H9 (cell line): Measurements from ENCODE around the gene ACSL3. TPM values are rescaled to one million over a fixed set of nuclear protein-coding genes. Genes with fewer than 3 reads are reported as not detected.

Source experiments
- DNase-seq: peaks from one replicate; pipeline ENCODE4 v3.0.0-alpha.2; 2017
- H2AFZ ChIP-seq: one replicate; pipeline ENCODE4 v1.6.1; 2013; ENCODE audit warnings: mild to moderate bottlenecking, low read length, control low read depth, moderate library complexity
- H2AK5ac ChIP-seq: 2 replicates; pipeline ENCODE4 v1.6.1; 2013; ENCODE audit warnings: low read length, control low read depth, mixed read lengths; ENCODE audit not compliant: insufficient read length
- H2BK120ac ChIP-seq: one replicate; pipeline ENCODE4 v1.6.1; 2013; ENCODE audit warnings: low read depth, mild to moderate bottlenecking, low read length, control low read depth, inconsistent platforms; ENCODE audit not compliant: poor library complexity, severe bottlenecking
- H2BK12ac ChIP-seq: 2 replicates; pipeline ENCODE4 v1.6.1; 2013; ENCODE audit warnings: low read length, control low read depth, mixed read lengths, low read depth; ENCODE audit not compliant: insufficient read length
- H2BK15ac ChIP-seq: 2 replicates; pipeline ENCODE4 v1.6.1; 2013; ENCODE audit warnings: low read depth, low read length, control low read depth
- H2BK20ac ChIP-seq: one replicate; pipeline ENCODE4 v1.6.1; 2013; ENCODE audit warnings: low read depth, mild to moderate bottlenecking, low read length, control low read depth, inconsistent platforms; ENCODE audit not compliant: poor library complexity, severe bottlenecking
- H2BK5ac ChIP-seq: 2 replicates; pipeline ENCODE4 v1.6.1; 2013; ENCODE audit warnings: low read length, control low read depth, mixed read lengths; ENCODE audit not compliant: insufficient read length
- H3K14ac ChIP-seq: 2 replicates; pipeline ENCODE4 v1.6.1; 2013; ENCODE audit warnings: low read length, control low read depth; ENCODE audit not compliant: insufficient read depth
- H3K18ac ChIP-seq: 2 replicates; pipeline ENCODE4 v1.6.1; 2013; ENCODE audit warnings: low read depth, mild to moderate bottlenecking, mixed read lengths, low read length, control low read depth; ENCODE audit not compliant: insufficient read length
- H3K23ac ChIP-seq: 2 replicates; pipeline ENCODE4 v1.6.1; 2013; ENCODE audit warnings: low read length, control low read depth, mixed read lengths, low read depth; ENCODE audit not compliant: insufficient read length
- H3K23me2 ChIP-seq: 2 replicates; pipeline ENCODE4 v1.6.1; 2013; ENCODE audit warnings: low read depth, mild to moderate bottlenecking, mixed read lengths, low read length, control low read depth; ENCODE audit not compliant: insufficient read length, poor library complexity, severe bottlenecking
- H3K27ac ChIP-seq: 2 replicates; pipeline ENCODE4 v1.5.1; 2013; ENCODE audit warnings: low read length, control low read depth, mixed read lengths, low read depth; ENCODE audit not compliant: insufficient read length
- H3K27me3 ChIP-seq: 2 replicates; pipeline ENCODE4 v1.6.1; 2013; ENCODE audit warnings: low read length, control low read depth, inconsistent platforms; ENCODE audit not compliant: insufficient read depth
- H3K4ac ChIP-seq: 2 replicates; pipeline ENCODE4 v1.6.1; 2013; ENCODE audit warnings: low read depth, mild to moderate bottlenecking, control low read depth, inconsistent platforms, low read length, moderate library complexity
- H3K4me1 ChIP-seq: 2 replicates; pipeline ENCODE4 v1.6.1; 2013; ENCODE audit warnings: low read length, control low read depth, inconsistent platforms; ENCODE audit not compliant: insufficient read depth
- H3K4me2 ChIP-seq: 2 replicates; pipeline ENCODE4 v1.6.1; 2013; ENCODE audit warnings: low read length, control low read depth, mixed read lengths; ENCODE audit not compliant: insufficient read length, insufficient read depth
- H3K56ac ChIP-seq: 2 replicates; pipeline ENCODE4 v1.6.1; 2013; ENCODE audit warnings: low read depth, mild to moderate bottlenecking, mixed read lengths, low read length, control low read depth; ENCODE audit not compliant: insufficient read length
- H3K79me1 ChIP-seq: 2 replicates; pipeline ENCODE4 v1.6.1; 2013; ENCODE audit warnings: low read depth, mild to moderate bottlenecking, moderate library complexity, low read length, control low read depth, inconsistent platforms; ENCODE audit not compliant: insufficient read depth, poor library complexity, severe bottlenecking
- H3K79me2 ChIP-seq: 2 replicates; pipeline ENCODE4 v1.6.1; 2013; ENCODE audit warnings: low read length, control low read depth, inconsistent platforms; ENCODE audit not compliant: insufficient read depth
- H3K9ac ChIP-seq: 2 replicates; pipeline ENCODE4 v1.6.1; 2013; ENCODE audit warnings: low read length, control low read depth, mixed read lengths; ENCODE audit not compliant: insufficient read length; ENCODE audit errors: extremely low read depth
- H3K9me3 ChIP-seq: one replicate; pipeline ENCODE4 v1.6.1; 2013; ENCODE audit warnings: low read depth, low read length, inconsistent platforms; ENCODE audit not compliant: control insufficient read depth
- H3T11ph ChIP-seq: one replicate; pipeline ENCODE4 v1.6.1; 2013; ENCODE audit warnings: mild to moderate bottlenecking, low read length, control low read depth, inconsistent platforms
- H4K20me1 ChIP-seq: one replicate; pipeline ENCODE4 v1.6.1; 2013; ENCODE audit not compliant: control insufficient read depth, insufficient read length, insufficient read depth
- H4K5ac ChIP-seq: 2 replicates; pipeline ENCODE4 v1.6.1; 2013; ENCODE audit warnings: low read depth, mild to moderate bottlenecking, mixed read lengths, low read length, control low read depth; ENCODE audit not compliant: insufficient read length
- H4K8ac ChIP-seq: replicated peaks from 2 replicates; pipeline ENCODE4 v1.6.1; 2013; ENCODE audit warnings: low read length, control low read depth, mixed read lengths, low read depth; ENCODE audit not compliant: insufficient read length
- H4K91ac ChIP-seq: 2 replicates; pipeline ENCODE4 v1.6.1; 2013; ENCODE audit warnings: low read depth, mild to moderate bottlenecking, moderate library complexity, mixed read lengths, low read length, control low read depth; ENCODE audit not compliant: insufficient read length
- H3K27ac Mint-ChIP-seq, 3 experiments: 2 replicates in 2 of 3; 3 replicates in 1 of 3; pipeline ENCODE4 v1.8.0; 2020 to 2021; ENCODE audit warnings: mixed read lengths in 3 of 3, mild to moderate bottlenecking in 1 of 3, moderate library complexity in 1 of 3
- H3K27me3 Mint-ChIP-seq: 2 replicates; pipeline ENCODE4 v1.8.0; 2021; ENCODE audit warnings: low read depth, mild to moderate bottlenecking, moderate library complexity, mixed read lengths
- H3K36me3 Mint-ChIP-seq, 3 experiments: 2 replicates in 2 of 3; 3 replicates in 1 of 3; pipeline ENCODE4 v1.8.0; 2020 to 2021; ENCODE audit warnings: low read depth in 3 of 3, mixed read lengths in 3 of 3; ENCODE audit not compliant: insufficient read depth in 1 of 3
- H3K4me1 Mint-ChIP-seq, 2 experiments: 2 replicates each; pipeline ENCODE4 v1.8.0; 2020; ENCODE audit warnings: mixed read lengths in 2 of 2
- H3K4me3 Mint-ChIP-seq, 2 experiments: 2 replicates in 1 of 2; 3 replicates in 1 of 2; pipeline ENCODE4 v1.8.0; 2020 to 2021; ENCODE audit warnings: mild to moderate bottlenecking in 2 of 2, mixed read lengths in 2 of 2, moderate library complexity in 1 of 2
- H3K9me3 Mint-ChIP-seq, 2 experiments: 2 replicates in 1 of 2; 3 replicates in 1 of 2; pipeline ENCODE4 v1.8.0; 2020; ENCODE audit warnings: mild to moderate bottlenecking in 2 of 2, mixed read lengths in 2 of 2, moderate library complexity in 1 of 2
- CTCF ChIP-seq: fragments of 200-600 bp; sonication (generic); conservative IDR thresholded peaks from 3 replicates; pipeline ENCODE4 v1.8.0; 2021; ENCODE audit warnings: antibody characterized with exemption, mild to moderate bottlenecking
- WGBS: extraction: QIAGEN DNeasy Blood & Tissue Kit; methylation state at CpG from one replicate; pipeline ENCODE4 v1.1.7; 2013; ENCODE audit warnings: missing lambda C conversion rate, low lambda C conversion rate, mixed read lengths; ENCODE audit not compliant: insufficient read length; ENCODE audit errors: extremely low coverage; 5-methylcytosine and 5-hydroxymethylcytosine counted together
- total RNA-seq: library from RNA; stranded (reverse); gene quantifications from 2 replicates; pipeline ENCODE4 v1.2.1, GENCODE V29; 2021

The ACSL3 gene
- total RNA-seq, 1 experiment from 2014 or later, result 60.9 TPM

GRCh38 chr2:222964376-222965031 is 103.7 kb downstream of the ACSL3 start:
- H3K18ac ChIP-seq, result no peak overlapping the region
- H3K27ac ChIP-seq, result no peak overlapping the region
- no peak overlapping the region for H3K56ac ChIP-seq
- no peak overlapping the region for H3K9ac ChIP-seq
- H3K79me1 ChIP-seq, result no peaks in the 10 kb centered on the region
- H3K79me2 ChIP-seq, result no peaks in the 10 kb centered on the region
- H2AK5ac ChIP-seq, result no peak overlapping the region
- H2BK12ac ChIP-seq, result no peak overlapping the region
- H4K8ac ChIP-seq, result no peak overlapping the region
- H4K91ac ChIP-seq, result no peak overlapping the region
- H2BK5ac ChIP-seq, result no peak overlapping the region
- H3K27me3 Mint-ChIP-seq, result peaks cover 3% of the 10 kb centered on the region
- H3K9me3 Mint-ChIP-seq, result peaks cover 11 to 16% of the 10 kb centered on the region in 2 experiments; a peak in 4 of 5 replicates
- H3K4me3 Mint-ChIP-seq, result no peak overlapping the region
- no peak overlapping the region for H3K14ac ChIP-seq
- H3K36me3 Mint-ChIP-seq, result peaks cover 6 to 20% (median 16%) of the 10 kb centered on the region in 3 experiments
- H3K9me3 ChIP-seq, result no peaks in the 10 kb centered on the region
- no CpG with 5 or more reads among the region's 11 CpGs for WGBS
- no peak overlapping the region for H4K5ac ChIP-seq
- H3K4me1 ChIP-seq, result no peaks in the 10 kb centered on the region
- H3T11ph ChIP-seq, result no peak overlapping the region
- DNase-seq, result no peak
- H3K27me3 ChIP-seq, result no peaks in the 10 kb centered on the region
- H3K4me2 ChIP-seq, result no peak overlapping the region
- H4K20me1 ChIP-seq, result no peaks in the 10 kb centered on the region
- no peak overlapping the region for H3K4ac ChIP-seq
- no peak for TF ChIP-seq CTCF
- H3K27ac Mint-ChIP-seq, result no peak overlapping the region
- H2BK20ac ChIP-seq, result no peak overlapping the region
- H2AFZ ChIP-seq, result no peak overlapping the region
- no peaks in the 10 kb centered on the region for H3K23me2 ChIP-seq
- H2BK120ac ChIP-seq, result no peak overlapping the region
- no peak overlapping the region for H2BK15ac ChIP-seq
- no peak overlapping the region for H3K23ac ChIP-seq
- H3K4me1 Mint-ChIP-seq, result peaks cover 5% of the 10 kb centered on the region in 2 experiments
